SU-DHL-6 (cell line): ENCODE measurements around the gene DAPK1.

Source experiments
- H2AFZ ChIP-seq: fragments of 200-600 bp; sonication (generic); 2 replicates; pipeline ENCODE4 v1.6.1; 2014; ENCODE audit warnings: low read depth, mild to moderate bottlenecking, moderate library complexity, mixed read lengths, antibody characterized with exemption, low read length; ENCODE audit not compliant: severe bottlenecking
- H3F3A ChIP-seq: fragments of 200-600 bp; shearing (Covaris generic); 2 replicates; pipeline ENCODE4 v1.6.0; 2016; ENCODE audit warnings: antibody characterized with exemption, mild to moderate bottlenecking; ENCODE audit not compliant: insufficient read depth
- H3K27ac ChIP-seq: fragments of 200-600 bp; sonication (generic); 2 replicates; pipeline ENCODE4 v1.5.1; 2016; ENCODE audit warnings: low read depth, mild to moderate bottlenecking, low read length, moderate library complexity, mixed read lengths
- H3K27me3 ChIP-seq: fragments of 200-600 bp; sonication (generic), shearing (Covaris generic); 2 replicates; pipeline ENCODE4 v1.6.0; 2014; ENCODE audit warnings: mild to moderate bottlenecking, low read length
- H3K36me3 ChIP-seq: fragments of 200-600 bp; sonication (generic); 2 replicates; pipeline ENCODE4 v1.6.1; 2014; ENCODE audit warnings: mild to moderate bottlenecking, low read length, mixed read lengths
- H3K4me2 ChIP-seq: fragments of 300-600, 200-600 bp; shearing (Covaris generic), sonication (generic); 2 replicates; pipeline ENCODE4 v1.6.0; 2014; ENCODE audit warnings: low read length, low read depth, mild to moderate bottlenecking; ENCODE audit not compliant: poor library complexity, severe bottlenecking
- H3K4me3 ChIP-seq: fragments of 200-600 bp; sonication (generic); 2 replicates; pipeline ENCODE4 v1.5.1; 2014; ENCODE audit warnings: antibody characterized with exemption, low read length, mild to moderate bottlenecking, mixed read lengths; ENCODE audit not compliant: insufficient read depth, poor library complexity, severe bottlenecking
- H3K79me2 ChIP-seq: fragments of 200-600 bp; sonication (generic); 2 replicates; pipeline ENCODE4 v1.6.1; 2014; ENCODE audit warnings: mild to moderate bottlenecking, low read length, moderate library complexity; ENCODE audit not compliant: insufficient read depth
- H3K9ac ChIP-seq: fragments of 200-600 bp; sonication (generic); 2 replicates; pipeline ENCODE4 v1.7.0; 2014; ENCODE audit warnings: mild to moderate bottlenecking, low read length
- H3K9me2 ChIP-seq: fragments of 200-600 bp; sonication (generic); replicated peaks from 2 replicates; pipeline ENCODE4 v1.6.1; 2014; ENCODE audit warnings: low read length; ENCODE audit not compliant: insufficient read depth
- H3K9me3 ChIP-seq: fragments of 200-600 bp; sonication (generic); 2 replicates; pipeline ENCODE4 v1.6.1; 2014; ENCODE audit warnings: low read length, mixed read lengths; ENCODE audit not compliant: insufficient read depth
- H4K20me1 ChIP-seq: fragments of 200-600 bp; sonication (generic); 2 replicates; pipeline ENCODE4 v1.6.1; 2014; ENCODE audit warnings: low read depth, mild to moderate bottlenecking, antibody characterized with exemption, low read length, moderate library complexity, mixed read lengths
- CTCF ChIP-seq: fragments of 200-600 bp; sonication (generic); IDR thresholded peaks from one replicate; pipeline ENCODE4 v1.5.1; 2017; ENCODE audit warnings: antibody characterized with exemption, mild to moderate bottlenecking, low read length, moderate library complexity; ENCODE audit not compliant: insufficient read depth, poor library complexity, severe bottlenecking
- EZH2phosphoT487 ChIP-seq: fragments of 200-600 bp; sonication (generic), shearing (Covaris generic); conservative IDR thresholded peaks from 2 replicates; pipeline ENCODE4 v1.6.1; 2018; ENCODE audit warnings: mild to moderate bottlenecking, antibody characterized with exemption, low read length, moderate library complexity, mixed read lengths

DAPK1 gene

GRCh38 chr9:87497080-87497603, 525 bp upstream of the DAPK1 start:
- H3K9ac ChIP-seq = no peak overlapping the region
- TF ChIP-seq CTCF (no peak), EZH2phosphoT487 (no peak)
- no peaks in the 10 kb centered on the region for H3K27me3 ChIP-seq
- H3K9me2 ChIP-seq = no peaks in the 10 kb centered on the region
- H3K79me2 ChIP-seq = no peaks in the 10 kb centered on the region
- no peaks in the 10 kb centered on the region for H4K20me1 ChIP-seq
- no peaks in the 10 kb centered on the region for H3K9me3 ChIP-seq
- H3K4me3 ChIP-seq = no peak overlapping the region
- no peaks in the 10 kb centered on the region for H3F3A ChIP-seq
- no peak overlapping the region for H3K4me2 ChIP-seq
- no peak overlapping the region for H2AFZ ChIP-seq
- H3K27ac ChIP-seq = no peak overlapping the region
- H3K36me3 ChIP-seq = no peaks in the 10 kb centered on the region

- no peaks in the 10 kb centered on the region for H3K9me3 ChIP-seq
- no peak for TF ChIP-seq EZH2phosphoT487
- TF ChIP-seq CTCF = no peak
- no peaks in the 10 kb centered on the region for H4K20me1 ChIP-seq
- no peak overlapping the region for H3K27ac ChIP-seq
- H3K9me2 ChIP-seq = no peaks in the 10 kb centered on the region
- no peaks in the 10 kb centered on the region for H3K27me3 ChIP-seq
- H3K4me2 ChIP-seq = no peak overlapping the region
- no peak overlapping the region for H3K4me3 ChIP-seq
- no peak overlapping the region for H3K9ac ChIP-seq
- H2AFZ ChIP-seq = no peak overlapping the region
- no peaks in the 10 kb centered on the region for H3K36me3 ChIP-seq
- no peaks in the 10 kb centered on the region for H3K79me2 ChIP-seq
- H3F3A ChIP-seq = no peaks in the 10 kb centered on the region
Measured at GRCh38 chr9:87498046-87498810, 561 bp downstream of the DAPK1 start.

- Histone ChIP-seq H3F3A (no peaks in the 10 kb centered on the region), H3K36me3 (no peaks in the 10 kb centered on the region), H4K20me1 (no peaks in the 10 kb centered on the region), H3K27ac (no peak overlapping the region), H2AFZ (no peak overlapping the region), H3K9ac (no peak overlapping the region), H3K9me3 (no peaks in the 10 kb centered on the region), H3K4me3 (no peak overlapping the region), H3K27me3 (no peaks in the 10 kb centered on the region), H3K4me2 (no peak overlapping the region), H3K79me2 (no peaks in the 10 kb centered on the region), H3K9me2 (no peaks in the 10 kb centered on the region)
- TF ChIP-seq EZH2phosphoT487 = no peak
- TF ChIP-seq CTCF = no peak
Measured at GRCh38 chr9:87498811-87499360, 1.2 kb downstream of the DAPK1 start.
